Loucy (cell line): ENCODE data around the gene TCTN2.

Source experiments
- H2AFZ ChIP-seq: fragments of 200-600 bp; sonication (generic); 2 replicates; pipeline ENCODE4 v1.6.0; 2016; ENCODE audit warnings: antibody characterized with exemption, mild to moderate bottlenecking, low read length, moderate library complexity
- H3F3A ChIP-seq: fragments of 200-600 bp; 2 replicates; pipeline ENCODE4 v1.6.0; 2016; ENCODE audit warnings: antibody characterized with exemption, low read depth, mild to moderate bottlenecking
- H3K27me3 ChIP-seq: fragments of 200-600 bp; sonication (generic); 2 replicates; pipeline ENCODE4 v1.6.1; 2014; ENCODE audit warnings: low read length, mild to moderate bottlenecking; ENCODE audit not compliant: insufficient read depth, poor library complexity, severe bottlenecking
- H3K36me3 ChIP-seq: fragments of 200-600 bp; sonication (generic); 2 replicates; pipeline ENCODE4 v1.6.1; 2016; ENCODE audit warnings: low read length; ENCODE audit not compliant: insufficient read depth
- H3K4me1 ChIP-seq: fragments of 200-600 bp; sonication (generic); 2 replicates; pipeline ENCODE4 v1.5.1; 2014; ENCODE audit warnings: low read length, mild to moderate bottlenecking; ENCODE audit not compliant: insufficient read depth, poor library complexity, severe bottlenecking
- H3K4me2 ChIP-seq: fragments of 200-600 bp; sonication (generic); 2 replicates; pipeline ENCODE4 v1.6.0; 2014; ENCODE audit warnings: antibody characterized with exemption, low read length, low read depth, mild to moderate bottlenecking; ENCODE audit not compliant: poor library complexity, severe bottlenecking
- H3K4me3 ChIP-seq: fragments of 200-600 bp; sonication (generic); 2 replicates; pipeline ENCODE4 v1.5.1; 2014; ENCODE audit warnings: low read length, mild to moderate bottlenecking, mixed read lengths; ENCODE audit not compliant: poor library complexity, severe bottlenecking
- H3K79me2 ChIP-seq: fragments of 200-600 bp; sonication (generic); 2 replicates; pipeline ENCODE4 v1.6.1; 2014; ENCODE audit warnings: low read length; ENCODE audit not compliant: insufficient read depth
- H3K9ac ChIP-seq: fragments of 200-600 bp; sonication (generic); 2 replicates; pipeline ENCODE4 v1.6.0; 2014; ENCODE audit warnings: mild to moderate bottlenecking, low read depth, low read length, moderate library complexity; ENCODE audit not compliant: poor library complexity, severe bottlenecking
- H3K9me2 ChIP-seq: fragments of 200-600 bp; sonication (generic); replicated peaks from 2 replicates; pipeline ENCODE4 v1.6.1; 2016; ENCODE audit warnings: low read depth, low read length, mixed read lengths
- H3K9me3 ChIP-seq: fragments of 200-600 bp; sonication (generic); 2 replicates; pipeline ENCODE4 v1.6.1; 2014; ENCODE audit warnings: mild to moderate bottlenecking, antibody characterized with exemption, low read length, low read depth; ENCODE audit not compliant: insufficient read depth
- H4K20me1 ChIP-seq: fragments of 200-600 bp; sonication (generic); 2 replicates; pipeline ENCODE4 v1.6.0; 2014; ENCODE audit warnings: antibody characterized with exemption, low read length, mild to moderate bottlenecking; ENCODE audit not compliant: insufficient read depth, poor library complexity, severe bottlenecking
- CTCF ChIP-seq: fragments of 200-600 bp; sonication (generic); conservative IDR thresholded peaks from 2 replicates; pipeline ENCODE4 v1.5.1; 2014; ENCODE audit warnings: mild to moderate bottlenecking, antibody characterized with exemption, low read length
- EZH2phosphoT487 ChIP-seq: fragments of 200-600 bp; IDR thresholded peaks from 2 replicates; pipeline ENCODE4 v1.6.1; 2018; ENCODE audit warnings: antibody characterized with exemption, mild to moderate bottlenecking, moderate library complexity, borderline replicate concordance

The TCTN2 gene

DNA sequence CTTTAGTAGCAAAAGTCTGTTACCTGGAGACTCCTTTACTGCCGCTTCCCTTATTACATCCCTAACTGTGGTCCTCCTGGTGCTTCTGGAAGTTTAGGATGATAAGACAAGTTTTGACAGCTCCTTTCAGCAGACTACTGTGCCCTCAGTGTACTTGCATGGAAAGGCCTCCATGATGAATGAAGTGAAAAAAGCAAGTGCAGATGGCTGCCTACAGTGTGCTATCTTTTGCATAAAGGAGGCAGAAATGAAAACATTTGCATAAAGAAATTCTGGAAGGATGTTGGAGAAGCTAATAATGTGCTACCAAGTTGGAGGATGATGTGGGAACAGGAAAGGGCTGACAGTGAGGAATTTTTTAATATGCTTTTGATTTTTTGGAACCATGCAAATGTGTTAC, 4.5 kb downstream of the TCTN2 start:
- peaks cover 6% of the 10 kb centered on the region for H3K4me1 ChIP-seq
- H2AFZ ChIP-seq, result no peak overlapping the region
- H3K27me3 ChIP-seq, result no peaks in the 10 kb centered on the region

GRCh38 chr12:123676616-123677320, 5.9 kb downstream of the TCTN2 start:
- TF ChIP-seq EZH2phosphoT487, result no peak
- TF ChIP-seq CTCF, result no peak
- no peak overlapping the region for H3K4me3 ChIP-seq
- H3K36me3 ChIP-seq, result no peaks in the 10 kb centered on the region
- H4K20me1 ChIP-seq, result no peaks in the 10 kb centered on the region
- no peaks in the 10 kb centered on the region for H3K27me3 ChIP-seq
- no peak overlapping the region for H3K9ac ChIP-seq
- no peaks in the 10 kb centered on the region for H3K79me2 ChIP-seq
- H3K4me2 ChIP-seq, result no peak overlapping the region
- H3F3A ChIP-seq, result no peaks in the 10 kb centered on the region
- no peaks in the 10 kb centered on the region for H3K9me3 ChIP-seq
- no peaks in the 10 kb centered on the region for H3K9me2 ChIP-seq
- no peak overlapping the region for H2AFZ ChIP-seq
- H3K4me1 ChIP-seq, result no peaks in the 10 kb centered on the region

More for the DNA sequence above, 4.5 kb downstream of the TCTN2 start:
- Histone ChIP-seq H3K79me2 (no peaks in the 10 kb centered on the region), H3K4me2 (no peak overlapping the region), H3K9me3 (no peaks in the 10 kb centered on the region), H4K20me1 (no peaks in the 10 kb centered on the region), H3K9ac (no peak overlapping the region), H3K36me3 (no peaks in the 10 kb centered on the region), H3K4me3 (no peak overlapping the region), H3F3A (no peaks in the 10 kb centered on the region), H3K9me2 (no peaks in the 10 kb centered on the region)
- TF ChIP-seq CTCF (no peak), EZH2phosphoT487 (no peak)

GRCh38 chr12:123678981-123679380, 8.1 kb downstream of the TCTN2 start:
- no peaks in the 10 kb centered on the region for H3K9me2 ChIP-seq
- no peaks in the 10 kb centered on the region for H3F3A ChIP-seq
- no peak overlapping the region for H2AFZ ChIP-seq
- no peak overlapping the region for H3K9ac ChIP-seq
- H3K4me2 ChIP-seq, result no peak overlapping the region
- H3K27me3 ChIP-seq, result no peaks in the 10 kb centered on the region
- TF ChIP-seq EZH2phosphoT487, result no peak
- TF ChIP-seq CTCF, result no peak
- no peaks in the 10 kb centered on the region for H4K20me1 ChIP-seq
- H3K4me1 ChIP-seq, result no peaks in the 10 kb centered on the region
- H3K9me3 ChIP-seq, result no peaks in the 10 kb centered on the region
- no peaks in the 10 kb centered on the region for H3K79me2 ChIP-seq
- no peak overlapping the region for H3K4me3 ChIP-seq
- no peaks in the 10 kb centered on the region for H3K36me3 ChIP-seq
